HepG2 (cell line): Measurements from ENCODE around the gene MBD2. TPM values are rescaled to one million over a fixed set of nuclear protein-coding genes. Genes with fewer than 3 reads are reported as not detected.

Experiments
- ATAC-seq: fragments of 200-7000 bp; cut with Tn5 transposase; 3 replicates; pipeline ENCODE4 v1.9.1; 2020; ENCODE audit warnings: mild to moderate bottlenecking, moderate library complexity
- BruUV-seq: library from RNA; stranded (reverse); fragments of 400-500 nt; replicated peaks from 2 replicates; lab custom pipeline; 2021; lab: Mats Ljungman, UMichigan
- CTCF ChIA-PET: fragments of 300-600 bp; formaldehyde crosslinking; extraction: SDS; loops from one replicate; lab custom pipeline; 2021; ENCODE audit warnings: low total read pairs, inconsistent platforms, low intra/inter-chr PET ratio; lab: Yijun Ruan, JAX
- POLR2A ChIA-PET: fragments of 350-600 bp; sonication (Branson Sonifier 250); formaldehyde crosslinking; loops from one replicate; lab custom pipeline; 2020; ENCODE audit warnings: antibody characterized with exemption, inconsistent platforms; lab: Yijun Ruan, JAX
- DNase-seq: peaks from one replicate; pipeline ENCODE4 v3.0.0-alpha.2; 2015; ENCODE audit warnings: low spot score
- FAIRE-seq: peaks from 3 replicates; lab custom pipeline; 2011; peaks lifted over from hg19 to GRCh38; lab: Jason Lieb, UNC
- H2AFZ ChIP-seq: one replicate; pipeline ENCODE4 v1.6.1; 2011; ENCODE audit warnings: low read length, inconsistent platforms
- H3K27ac ChIP-seq: fragments of 300-600 bp; 3 replicates; pipeline ENCODE4 v1.8.0; 2011; ENCODE audit warnings: mixed run types, mild to moderate bottlenecking, mixed read lengths, low read length, inconsistent platforms; ENCODE audit not compliant: insufficient read depth; ENCODE audit errors: extremely low read length
- H3K27me3 ChIP-seq, 2 experiments: fragments of 200-600 bp in 1 of 2; 2 replicates in 1 of 2; 3 replicates in 1 of 2; pipeline versions ENCODE4 v1.6.0 to v1.8.0; 2011; ENCODE audit warnings: low read length in 2 of 2, mild to moderate bottlenecking in 2 of 2, moderate library complexity in 2 of 2, inconsistent platforms in 1 of 2; ENCODE audit not compliant: insufficient read depth in 2 of 2, control insufficient read depth in 1 of 2
- H3K36me3 ChIP-seq, 2 experiments: fragments of 200-600 bp in 1 of 2; replicated peaks in 1 of 2; 2 replicates in 1 of 2; 3 replicates in 1 of 2; pipeline versions ENCODE4 v1.5.1 to v1.8.0; 2011; ENCODE audit warnings: low read length in 2 of 2, inconsistent platforms in 1 of 2; ENCODE audit not compliant: insufficient read depth in 2 of 2, control insufficient read depth in 1 of 2
- H3K4me1 ChIP-seq: 2 replicates; pipeline ENCODE4 v1.5.1; 2012; ENCODE audit warnings: low read length, inconsistent platforms; ENCODE audit not compliant: insufficient read depth
- H3K4me2 ChIP-seq: 2 replicates; pipeline ENCODE4 v1.6.0; 2011; ENCODE audit warnings: low read depth, low read length, inconsistent platforms
- H3K4me3 ChIP-seq, 3 experiments: fragments of 200-600 bp in 1 of 3; sonication (generic), shearing (Covaris generic) in 1 of 3; replicated peaks in 1 of 3; 2 replicates each; pipeline ENCODE4 v1.5.1; 2011 to 2016; ENCODE audit warnings: low read length in 3 of 3, inconsistent platforms in 2 of 3, low read depth in 2 of 3, mild to moderate bottlenecking in 2 of 3, control low read depth in 1 of 3, mixed read lengths in 1 of 3; ENCODE audit not compliant: insufficient read depth in 1 of 3
- H3K79me2 ChIP-seq: one replicate; pipeline ENCODE4 v1.6.1; 2011; ENCODE audit warnings: low read length, inconsistent platforms; ENCODE audit not compliant: insufficient read depth
- H3K9ac ChIP-seq: 2 replicates; pipeline ENCODE4 v1.6.0; 2011; ENCODE audit warnings: mild to moderate bottlenecking, low read depth, low read length, inconsistent platforms; ENCODE audit not compliant: insufficient read depth
- H3K9me3 ChIP-seq: 2 replicates; pipeline ENCODE4 v1.5.1; 2012; ENCODE audit warnings: mild to moderate bottlenecking, low read length
- H4K20me1 ChIP-seq: 2 replicates; pipeline ENCODE4 v1.6.0; 2011; ENCODE audit warnings: inconsistent platforms, mild to moderate bottlenecking, low read length, moderate library complexity; ENCODE audit not compliant: insufficient read depth
- FOSL2 ChIP-seq: sonication (generic); formaldehyde crosslinking; IDR thresholded peaks from 2 replicates; pipeline ENCODE4 v1.4.0; 2020; ENCODE audit warnings: missing genetic modification reagents
- JDP2 ChIP-seq: sonication (generic); formaldehyde crosslinking; IDR thresholded peaks from 2 replicates; pipeline ENCODE4 v1.8.1; 2022; ENCODE audit warnings: missing genetic modification reagents, borderline replicate concordance
- MAFF ChIP-seq: IDR thresholded peaks from 2 replicates; pipeline ENCODE4 v1.6.1; 2011; ENCODE audit warnings: low read depth, low read length, improper control_type of control experiment
- MAFK ChIP-seq, 2 experiments: IDR thresholded peaks in 1 of 2; conservative IDR thresholded peaks in 1 of 2; 2 replicates each; pipeline ENCODE4 v1.6.1; 2011; ENCODE audit warnings: improper control_type of control experiment in 2 of 2, low read length in 2 of 2
- PRPF4 ChIP-seq: fragments of 200-400 bp; formaldehyde crosslinking; IDR thresholded peaks from 2 replicates; pipeline ENCODE4 v1.6.1; 2016; ENCODE audit warnings: low read length, low read depth; ENCODE audit not compliant: poor library complexity, severe bottlenecking
- TAF1 ChIP-seq: sonication (generic); formaldehyde crosslinking; IDR thresholded peaks from 2 replicates; pipeline ENCODE4 v1.4.0; 2020; ENCODE audit warnings: missing genetic modification reagents
- TEAD3 ChIP-seq: optimal IDR thresholded peaks from 2 replicates; pipeline ENCODE3; 2016; ENCODE audit warnings: borderline replicate concordance
- ZNF263 ChIP-seq: sonication (generic); formaldehyde crosslinking; IDR thresholded peaks from 2 replicates; pipeline ENCODE4 v1.4.0; 2020; ENCODE audit warnings: missing genetic modification reagents
- ZNF572 ChIP-seq: sonication (generic); formaldehyde crosslinking; IDR thresholded peaks from 2 replicates; pipeline ENCODE4 v1.5.1; 2020; ENCODE audit warnings: mild to moderate bottlenecking, missing genetic modification reagents
- ZNF879 ChIP-seq: sonication (generic); formaldehyde crosslinking; IDR thresholded peaks from 2 replicates; pipeline ENCODE4 v1.8.1; 2023; ENCODE audit warnings: missing genetic modification reagents
- WGBS: methylation state at CpG from one replicate; pipeline ENCODE4 v1.1.6; 2017; ENCODE audit warnings: low lambda C conversion rate; 5-methylcytosine and 5-hydroxymethylcytosine counted together
- in situ Hi-C: cut with HindIII; loops from 2 replicates; pipeline ENCODE4 v1.10.0; 2017; ENCODE audit warnings: low pct_unique_long_range_greater_than_20kb; ENCODE audit not compliant: extremely low pct_ligation_motif_present
- intact Hi-C: fragments of 100-400 bp; cut with micrococcal nuclease; formaldehyde crosslinking; loops from one replicate; pipeline ENCODE4 v1.10.0; 2022; ENCODE audit not compliant: unreplicated experiment
- polyA plus RNA-seq, 8 experiments: library from polyadenylated mRNA; depleted of rRNA in 3 of 8; stranded (reverse) in 7 of 8; unstranded in 1 of 8; fragments of >200 nt; fragmentation: Illumina TruSeq in 4 of 8; extraction: Trizol in 4 of 8; gene quantifications; 2 replicates each; pipeline versions ENCODE4 v1.2.1 to v1.2.3, GENCODE V29; 2011 to 2016; ENCODE audit warnings: low read depth in 4 of 8, missing spikeins in 1 of 8, mixed read lengths in 1 of 8; ENCODE audit not compliant: insufficient read depth in 1 of 8
- total RNA-seq, 5 experiments: library from RNA; depleted of rRNA; stranded (reverse); fragments of >200 nt; fragmentation: Illumina TruSeq; extraction: Trizol; gene quantifications; 2 replicates each; pipeline ENCODE4 v1.2.3, GENCODE V29; 2016; ENCODE audit warnings: low read depth in 1 of 5
- TF ChIP-seq, protein P1 (sequence below): IDR thresholded peaks from 2 replicates; pipeline ENCODE4 v1.4.0; 2020; ENCODE audit warnings: mild to moderate bottlenecking, missing genetic modification reagents
- TF ChIP-seq, protein P2 (sequence below): sonication (generic); formaldehyde crosslinking; IDR thresholded peaks from 2 replicates; pipeline ENCODE4 v1.4.0; 2020; ENCODE audit warnings: missing genetic modification reagents, mild to moderate bottlenecking, borderline replicate concordance
- TF ChIP-seq, protein P3 (sequence below): sonication (generic); formaldehyde crosslinking; IDR thresholded peaks from 2 replicates; pipeline ENCODE4 v1.5.0; 2020; ENCODE audit warnings: mild to moderate bottlenecking, low read depth, missing genetic modification reagents, borderline replicate concordance
- TF ChIP-seq, protein P4 (sequence below): sonication (generic); formaldehyde crosslinking; IDR thresholded peaks from 2 replicates; pipeline ENCODE4 v1.8.0; 2022; ENCODE audit warnings: low read depth, missing genetic modification reagents
- TF ChIP-seq, protein P5 (sequence below): sonication (generic); formaldehyde crosslinking; IDR thresholded peaks from 2 replicates; pipeline ENCODE4 v1.8.0; 2022; ENCODE audit warnings: mild to moderate bottlenecking, missing genetic modification reagents, borderline replicate concordance

MBD2 gene
- total and polyA plus RNA-seq, 2 of the 13 experiments (the other 11 are each of a cell fraction or from before 2014, with no cell fraction given) = 19.1 to 38.5 TPM

DNA sequence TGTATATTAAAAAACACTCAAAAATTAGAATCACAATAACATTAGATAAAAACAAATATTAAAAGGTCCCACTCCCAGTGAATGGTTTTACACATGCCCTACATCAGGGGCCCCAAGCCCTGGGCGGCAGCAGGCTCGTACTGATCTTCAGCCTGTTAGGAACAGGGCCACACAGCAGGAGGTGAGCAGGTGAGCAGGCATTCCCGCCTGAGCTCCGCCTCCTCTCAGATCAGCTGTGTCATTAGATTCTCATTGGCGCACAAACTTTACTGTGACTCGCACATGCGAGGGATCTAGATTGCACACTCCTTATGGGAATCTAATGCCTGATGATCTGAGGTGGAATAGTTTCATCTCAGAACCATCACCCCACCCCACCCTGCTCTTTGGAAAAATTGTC, 74.2 kb downstream of the MBD2 start (continued):
- TF ChIP-seq, protein P1, sequence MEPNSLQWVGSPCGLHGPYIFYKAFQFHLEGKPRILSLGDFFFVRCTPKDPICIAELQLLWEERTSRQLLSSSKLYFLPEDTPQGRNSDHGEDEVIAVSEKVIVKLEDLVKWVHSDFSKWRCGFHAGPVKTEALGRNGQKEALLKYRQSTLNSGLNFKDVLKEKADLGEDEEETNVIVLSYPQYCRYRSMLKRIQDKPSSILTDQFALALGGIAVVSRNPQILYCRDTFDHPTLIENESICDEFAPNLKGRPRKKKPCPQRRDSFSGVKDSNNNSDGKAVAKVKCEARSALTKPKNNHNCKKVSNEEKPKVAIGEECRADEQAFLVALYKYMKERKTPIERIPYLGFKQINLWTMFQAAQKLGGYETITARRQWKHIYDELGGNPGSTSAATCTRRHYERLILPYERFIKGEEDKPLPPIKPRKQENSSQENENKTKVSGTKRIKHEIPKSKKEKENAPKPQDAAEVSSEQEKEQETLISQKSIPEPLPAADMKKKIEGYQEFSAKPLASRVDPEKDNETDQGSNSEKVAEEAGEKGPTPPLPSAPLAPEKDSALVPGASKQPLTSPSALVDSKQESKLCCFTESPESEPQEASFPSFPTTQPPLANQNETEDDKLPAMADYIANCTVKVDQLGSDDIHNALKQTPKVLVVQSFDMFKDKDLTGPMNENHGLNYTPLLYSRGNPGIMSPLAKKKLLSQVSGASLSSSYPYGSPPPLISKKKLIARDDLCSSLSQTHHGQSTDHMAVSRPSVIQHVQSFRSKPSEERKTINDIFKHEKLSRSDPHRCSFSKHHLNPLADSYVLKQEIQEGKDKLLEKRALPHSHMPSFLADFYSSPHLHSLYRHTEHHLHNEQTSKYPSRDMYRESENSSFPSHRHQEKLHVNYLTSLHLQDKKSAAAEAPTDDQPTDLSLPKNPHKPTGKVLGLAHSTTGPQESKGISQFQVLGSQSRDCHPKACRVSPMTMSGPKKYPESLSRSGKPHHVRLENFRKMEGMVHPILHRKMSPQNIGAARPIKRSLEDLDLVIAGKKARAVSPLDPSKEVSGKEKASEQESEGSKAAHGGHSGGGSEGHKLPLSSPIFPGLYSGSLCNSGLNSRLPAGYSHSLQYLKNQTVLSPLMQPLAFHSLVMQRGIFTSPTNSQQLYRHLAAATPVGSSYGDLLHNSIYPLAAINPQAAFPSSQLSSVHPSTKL (CRISPR knock-in tag) = no peak
- TF ChIP-seq, protein P2, sequence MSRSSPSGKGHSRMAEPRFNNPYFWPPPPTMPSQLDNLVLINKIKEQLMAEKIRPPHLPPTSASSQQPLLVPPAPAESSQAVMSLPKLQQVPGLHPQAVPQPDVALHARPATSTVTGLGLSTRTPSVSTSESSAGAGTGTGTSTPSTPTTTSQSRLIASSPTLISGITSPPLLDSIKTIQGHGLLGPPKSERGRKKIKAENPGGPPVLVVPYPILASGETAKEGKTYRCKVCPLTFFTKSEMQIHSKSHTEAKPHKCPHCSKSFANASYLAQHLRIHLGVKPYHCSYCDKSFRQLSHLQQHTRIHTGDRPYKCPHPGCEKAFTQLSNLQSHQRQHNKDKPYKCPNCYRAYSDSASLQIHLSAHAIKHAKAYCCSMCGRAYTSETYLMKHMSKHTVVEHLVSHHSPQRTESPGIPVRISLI = no peak
- TF ChIP-seq PRPF4 = no peak
- TF ChIP-seq, protein P3, sequence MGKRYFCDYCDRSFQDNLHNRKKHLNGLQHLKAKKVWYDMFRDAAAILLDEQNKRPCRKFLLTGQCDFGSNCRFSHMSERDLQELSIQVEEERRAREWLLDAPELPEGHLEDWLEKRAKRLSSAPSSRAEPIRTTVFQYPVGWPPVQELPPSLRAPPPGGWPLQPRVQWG (CRISPR knock-in tag) = no peak

DNA sequence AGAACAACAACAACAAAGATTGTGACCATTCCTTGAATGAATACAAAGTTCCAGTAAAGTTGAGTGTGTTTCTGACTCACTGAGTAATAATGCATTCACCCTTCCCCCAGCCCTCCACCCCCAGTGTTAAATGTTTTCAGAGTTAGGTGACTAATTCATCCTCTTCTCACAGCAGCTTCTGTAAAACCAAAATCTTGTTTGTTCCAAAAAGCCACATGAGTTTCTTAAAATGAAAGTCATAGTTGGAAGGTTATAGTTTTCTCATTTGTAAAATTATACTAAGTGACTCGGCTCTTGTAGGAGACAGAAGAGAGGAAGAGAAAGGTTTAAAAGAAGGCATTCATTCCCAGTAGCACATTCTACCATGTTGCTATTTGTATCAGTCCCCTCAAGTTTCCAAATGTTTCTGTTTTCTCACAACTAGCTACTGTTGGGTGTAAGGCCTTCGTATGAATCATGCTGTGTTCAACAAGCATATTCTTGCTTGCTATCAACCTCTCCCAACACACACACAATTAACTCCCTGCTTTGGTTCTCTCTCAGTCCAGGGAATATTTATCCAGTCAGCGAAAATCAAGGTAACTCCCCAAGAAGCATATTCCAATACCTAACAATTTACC, 75.3 kb downstream of the MBD2 start:
- Histone ChIP-seq H3K4me1 (no peaks in the 10 kb centered on the region), H3K4me2 (no peak overlapping the region)
- FAIRE-seq = no peak
- TF ChIP-seq TAF1 (CRISPR knock-in tag) (no peak), ZNF879 (no peak), JDP2 (CRISPR knock-in tag) (no peak), ZNF263 (CRISPR knock-in tag) (no peak), ZNF572 (no peak), MAFK (conservative IDR thresholded peaks at IDR 0.05 in 1 of 2, IDR thresholded peaks at IDR 0.05 in 1 of 2; ENCODE audit: low read length in 2 of 2) (peak; percentile 81 to 84), TEAD3 (CRISPR knock-in tag) (no peak), MAFF (peak; percentile 85), FOSL2 (CRISPR knock-in tag) (0 out of 2 replicates have a peak, but pooled peaks have one; percentile 8)
- TF ChIP-seq, protein P4, sequence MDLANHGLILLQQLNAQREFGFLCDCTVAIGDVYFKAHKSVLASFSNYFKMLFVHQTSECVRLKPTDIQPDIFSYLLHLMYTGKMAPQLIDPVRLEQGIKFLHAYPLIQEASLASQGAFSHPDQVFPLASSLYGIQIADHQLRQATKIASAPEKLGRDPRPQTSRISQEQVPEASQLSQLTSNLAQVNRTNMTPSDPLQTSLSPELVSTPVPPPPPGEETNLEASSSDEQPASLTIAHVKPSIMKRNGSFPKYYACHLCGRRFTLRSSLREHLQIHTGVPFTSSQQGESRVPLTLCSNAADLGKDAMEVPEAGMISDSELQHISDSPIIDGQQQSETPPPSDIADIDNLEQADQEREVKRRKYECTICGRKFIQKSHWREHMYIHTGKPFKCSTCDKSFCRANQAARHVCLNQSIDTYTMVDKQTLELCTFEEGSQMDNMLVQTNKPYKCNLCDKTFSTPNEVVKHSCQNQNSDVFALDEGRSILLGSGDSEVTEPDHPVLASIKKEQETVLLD (CRISPR knock-in tag) = no peak
- TF ChIP-seq, protein P5, sequence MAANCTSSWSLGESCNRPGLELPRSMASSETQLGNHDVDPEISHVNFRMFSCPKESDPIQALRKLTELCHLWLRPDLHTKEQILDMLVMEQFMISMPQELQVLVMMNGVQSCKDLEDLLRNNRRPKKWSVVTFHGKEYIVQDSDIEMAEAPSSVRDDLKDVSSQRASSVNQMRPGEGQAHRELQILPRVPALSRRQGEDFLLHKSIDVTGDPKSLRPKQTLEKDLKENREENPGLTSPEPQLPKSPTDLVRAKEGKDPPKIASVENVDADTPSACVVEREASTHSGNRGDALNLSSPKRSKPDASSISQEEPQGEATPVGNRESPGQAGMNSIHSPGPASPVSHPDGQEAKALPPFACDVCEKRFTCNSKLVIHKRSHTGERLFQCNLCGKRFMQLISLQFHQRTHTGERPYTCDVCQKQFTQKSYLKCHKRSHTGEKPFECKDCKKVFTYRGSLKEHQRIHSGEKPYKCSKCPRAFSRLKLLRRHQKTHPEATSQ = no peak
- TF ChIP-seq, all 625 proteins: peak for 3
- H3K4me3 ChIP-seq = no peak overlapping the region
- ChIA-PET CTCF (no interaction called here), POLR2A (no interaction called here)
- ATAC-seq = no peak; the same call in 2 of the 3 replicates
- H2AFZ ChIP-seq = no peak overlapping the region
- no peak overlapping the region for H3K9ac ChIP-seq
- H3K36me3 ChIP-seq = peaks cover 1 to 2% of the 10 kb centered on the region in 2 experiments; a peak in 2 of 5 replicates
- DNase-seq = peak; percentile 27
- in situ Hi-C loops = no loop called here
- no TSS peak for BruUV-seq
- intact Hi-C loops = no loop called here
- no peaks in the 10 kb centered on the region for H4K20me1 ChIP-seq
- no peaks in the 10 kb centered on the region for H3K27me3 ChIP-seq
- H3K27ac ChIP-seq = no peak overlapping the region
- no peaks in the 10 kb centered on the region for H3K79me2 ChIP-seq
- H3K9me3 ChIP-seq = no peaks in the 10 kb centered on the region
- 89% methylated on average over 3 of the region's 3 CpGs for WGBS
